Measurements from ENCODE around the gene PRLR.
"Not testable (repeated sequence)": the region's sequence is repeated elsewhere in the genome, so short reads cannot be mapped to it uniquely, and the experiment has no call there.

PRLR gene

GRCh38 chr5:35195472-35195852 lies 34.8 kb downstream of the PRLR start:
- no peak for DNase-seq (ENCODE audit: low read depth)

- no peak for DNase-seq (ENCODE audit: low read depth)
Observed at GRCh38 chr5:35194635-35195471, 35.4 kb downstream of the PRLR start.

GRCh38 chr5:35192506-35192905 lies 37.8 kb downstream of the PRLR start:
- no peak for DNase-seq (ENCODE audit: low read depth)

- not testable (repeated sequence) for DNase-seq (ENCODE audit: low read depth)
Observed at GRCh38 chr5:35189801-35190200, 40.5 kb downstream of the PRLR start.

- DNase-seq (ENCODE audit: low read depth), result no peak
Observed at GRCh38 chr5:35188031-35188457, 42.2 kb downstream of the PRLR start.

- not testable (repeated sequence) for DNase-seq (ENCODE audit: low read depth)
Observed at GRCh38 chr5:35187621-35188020, 42.7 kb downstream of the PRLR start.

GRCh38 chr5:35186749-35187148 lies 43.5 kb downstream of the PRLR start:
- DNase-seq (ENCODE audit: low read depth), result no peak

- no peak for DNase-seq (ENCODE audit: low read depth)
Observed at GRCh38 chr5:35185518-35185917, 44.8 kb downstream of the PRLR start.

GRCh38 chr5:35183556-35183955 lies 46.7 kb downstream of the PRLR start:
- DNase-seq (ENCODE audit: low read depth), result no peak

- no peak for DNase-seq (ENCODE audit: low read depth)
Observed at GRCh38 chr5:35182910-35183535, 47.3 kb downstream of the PRLR start.

GRCh38 chr5:35182486-35182885 lies 47.8 kb downstream of the PRLR start:
- no peak for DNase-seq (ENCODE audit: low read depth)

- no peak for DNase-seq (ENCODE audit: low read depth)
Observed at GRCh38 chr5:35180046-35180445, 50.2 kb downstream of the PRLR start.

GRCh38 chr5:35177783-35178182 lies 52.5 kb downstream of the PRLR start:
- no peak for DNase-seq (ENCODE audit: low read depth)

- DNase-seq (ENCODE audit: low read depth), result no peak
Observed at GRCh38 chr5:35172533-35172932, 57.8 kb downstream of the PRLR start.

GRCh38 chr5:35171991-35172390 lies 58.3 kb downstream of the PRLR start:
- DNase-seq (ENCODE audit: low read depth), result no peak

- no peak for DNase-seq (ENCODE audit: low read depth)
Observed at GRCh38 chr5:35171078-35171477, 59.2 kb downstream of the PRLR start.

GRCh38 chr5:35166043-35166442 lies 64.2 kb downstream of the PRLR start:
- no peak for DNase-seq (ENCODE audit: low read depth)

GRCh38 chr5:35164860-35165542 lies 65.3 kb downstream of the PRLR start:
- no peak for DNase-seq (ENCODE audit: low read depth)

GRCh38 chr5:35163710-35164033 lies 66.6 kb downstream of the PRLR start:
- DNase-seq (ENCODE audit: low read depth), result no peak

GRCh38 chr5:35162848-35163709 lies 67.2 kb downstream of the PRLR start:
- DNase-seq (ENCODE audit: low read depth), result no peak

GRCh38 chr5:35161652-35162273 lies 68.5 kb downstream of the PRLR start:
- no peak for DNase-seq (ENCODE audit: low read depth)

Data from T-helper 22 cell (primary cell).